ENCODE measurements around the gene PPP3CA. TPM values are rescaled to one million over a fixed set of nuclear protein-coding genes. Genes with fewer than 3 reads are reported as not detected.

Gene PPP3CA
- total and polyA plus RNA-seq, 11 donors = 5.9 to 32.5 (median 19.3) TPM

DNA sequence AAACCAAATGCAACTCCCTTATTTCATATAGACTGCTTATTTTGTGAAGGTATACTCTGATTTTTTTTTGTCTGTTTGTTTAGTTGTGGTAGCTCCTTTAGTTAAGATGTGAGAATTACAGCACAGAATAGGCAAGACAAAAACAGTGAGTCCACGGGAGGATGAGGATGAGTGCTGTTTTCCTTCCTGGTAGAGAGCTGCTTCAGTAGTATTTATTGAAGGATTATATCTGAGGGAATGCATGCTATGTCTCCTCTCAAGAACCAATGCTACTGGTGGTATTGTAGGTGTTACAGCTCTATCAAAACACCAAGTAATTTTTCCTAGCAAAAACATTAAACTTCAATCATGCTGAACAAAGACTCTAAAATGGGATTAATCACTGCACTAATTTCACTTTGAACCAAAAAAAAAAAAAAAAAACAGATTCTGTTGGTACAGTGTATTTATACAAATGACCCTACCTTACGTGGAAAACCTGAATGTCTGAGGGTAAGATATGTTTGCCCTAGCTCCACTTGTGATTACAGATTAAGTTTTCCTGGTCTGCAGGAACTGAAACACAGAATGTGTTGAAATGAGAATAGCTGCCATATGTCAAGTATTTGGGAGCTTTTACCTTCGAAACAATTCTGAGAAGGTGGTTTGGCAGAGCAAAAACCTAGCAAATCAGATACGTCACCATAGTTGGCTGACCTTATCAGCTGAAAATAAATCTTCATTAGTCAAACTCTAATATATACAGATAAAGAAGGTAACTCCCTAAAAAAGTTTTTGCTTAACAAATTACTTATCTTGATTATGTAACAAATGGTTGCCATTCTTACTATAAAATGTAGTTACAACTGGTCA lies 40.3 kb downstream of the PPP3CA start:
- no peak for ATAC-seq
- H3K4me1 ChIP-seq = peaks cover 0 to 44% (median 11%) of the 10 kb centered on the region in 12 donors
- TF ChIP-seq POLR2A (IDR thresholded peaks at IDR 0.05) = no peak
- TF ChIP-seq, protein P1, sequence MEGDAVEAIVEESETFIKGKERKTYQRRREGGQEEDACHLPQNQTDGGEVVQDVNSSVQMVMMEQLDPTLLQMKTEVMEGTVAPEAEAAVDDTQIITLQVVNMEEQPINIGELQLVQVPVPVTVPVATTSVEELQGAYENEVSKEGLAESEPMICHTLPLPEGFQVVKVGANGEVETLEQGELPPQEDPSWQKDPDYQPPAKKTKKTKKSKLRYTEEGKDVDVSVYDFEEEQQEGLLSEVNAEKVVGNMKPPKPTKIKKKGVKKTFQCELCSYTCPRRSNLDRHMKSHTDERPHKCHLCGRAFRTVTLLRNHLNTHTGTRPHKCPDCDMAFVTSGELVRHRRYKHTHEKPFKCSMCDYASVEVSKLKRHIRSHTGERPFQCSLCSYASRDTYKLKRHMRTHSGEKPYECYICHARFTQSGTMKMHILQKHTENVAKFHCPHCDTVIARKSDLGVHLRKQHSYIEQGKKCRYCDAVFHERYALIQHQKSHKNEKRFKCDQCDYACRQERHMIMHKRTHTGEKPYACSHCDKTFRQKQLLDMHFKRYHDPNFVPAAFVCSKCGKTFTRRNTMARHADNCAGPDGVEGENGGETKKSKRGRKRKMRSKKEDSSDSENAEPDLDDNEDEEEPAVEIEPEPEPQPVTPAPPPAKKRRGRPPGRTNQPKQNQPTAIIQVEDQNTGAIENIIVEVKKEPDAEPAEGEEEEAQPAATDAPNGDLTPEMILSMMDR (IDR thresholded peaks at IDR 0.05) = no peak
- intact Hi-C loops (cut with DNase I) = no loop called here
- no peaks in the 10 kb centered on the region for H3K9me3 ChIP-seq
- DNase-seq = no peak
- WGBS, 4 donors = 53 to 63% (median 60%) methylated on average over 4 of the region's 4 CpGs
- H3K27me3 ChIP-seq = no peaks in the 10 kb centered on the region
- no peaks in the 10 kb centered on the region for H3K36me3 ChIP-seq
- no peak overlapping the region for H3K4me3 ChIP-seq
- no peak overlapping the region for H3K27ac ChIP-seq

DNA sequence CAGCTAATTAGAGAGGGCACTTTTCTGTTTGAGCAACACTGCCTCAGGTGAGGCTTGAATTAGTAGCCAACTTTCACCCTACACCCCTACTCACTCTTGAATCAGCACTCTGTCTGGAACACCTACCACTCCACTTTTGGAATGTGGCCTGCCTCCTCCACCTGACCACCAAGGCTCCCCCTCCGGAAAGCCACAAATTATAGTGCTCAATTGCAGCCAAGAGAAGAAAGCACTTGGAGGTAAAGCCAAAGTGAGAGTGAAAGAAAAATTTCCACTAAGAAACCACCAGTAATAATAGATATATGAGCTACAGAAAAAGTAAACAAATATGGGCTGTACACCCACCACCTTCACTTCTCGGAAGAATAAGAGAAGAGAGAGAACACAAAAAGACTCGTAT lies 41.1 kb downstream of the PPP3CA start:
- H3K4me3 ChIP-seq = no peak overlapping the region

DNA sequence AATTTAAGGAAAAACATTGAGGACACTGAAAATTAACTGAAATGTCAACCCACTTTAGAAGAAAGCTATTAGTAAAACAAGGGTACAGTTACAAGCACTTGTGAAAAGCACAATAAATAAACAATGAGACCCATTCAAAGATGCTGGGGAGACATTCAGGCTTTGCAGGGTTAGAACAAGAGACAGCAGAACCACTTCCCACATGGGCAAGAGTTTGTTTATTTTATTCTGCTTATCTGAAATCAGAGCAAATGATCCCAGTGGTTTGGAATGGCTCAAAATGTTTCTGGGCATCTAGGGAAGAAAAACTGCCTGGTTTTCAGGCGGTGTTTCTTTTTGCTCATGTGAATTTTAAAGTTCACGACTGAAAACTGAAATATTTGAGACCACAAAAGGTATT lies 42.4 kb downstream of the PPP3CA start:
- DNase-seq = no peak
- 67 to 81% (median 77%) methylated on average over 2 of the region's 2 CpGs for WGBS, 4 donors
- H3K27ac ChIP-seq = no peak overlapping the region
- no peak overlapping the region for H3K4me3 ChIP-seq
- ATAC-seq = no peak
- H3K9me3 ChIP-seq = no peaks in the 10 kb centered on the region
- TF ChIP-seq POLR2A (IDR thresholded peaks at IDR 0.05) = no peak
- TF ChIP-seq, protein P1 (IDR thresholded peaks at IDR 0.05) = no peak
- intact Hi-C loops (cut with DNase I) = no loop called here
- peaks cover 0 to 44% (median 11%) of the 10 kb centered on the region in 12 donors for H3K4me1 ChIP-seq
- no peaks in the 10 kb centered on the region for H3K36me3 ChIP-seq
- no peaks in the 10 kb centered on the region for H3K27me3 ChIP-seq

More for the DNA sequence above, 41.1 kb downstream of the PPP3CA start:
- WGBS, 4 donors = 75 to 84% (median 78%) methylated on average over 3 of the region's 3 CpGs
- no peaks in the 10 kb centered on the region for H3K27me3 ChIP-seq
- ATAC-seq (no peak), DNase-seq (no peak)
- TF ChIP-seq, protein P1 (IDR thresholded peaks at IDR 0.05) = no peak
- TF ChIP-seq POLR2A (IDR thresholded peaks at IDR 0.05) = no peak
- no peaks in the 10 kb centered on the region for H3K36me3 ChIP-seq
- peaks cover 0 to 44% (median 11%) of the 10 kb centered on the region in 12 donors for H3K4me1 ChIP-seq
- intact Hi-C loops (cut with DNase I) = no loop called here
- H3K9me3 ChIP-seq = no peaks in the 10 kb centered on the region
- no peak overlapping the region for H3K27ac ChIP-seq

DNA sequence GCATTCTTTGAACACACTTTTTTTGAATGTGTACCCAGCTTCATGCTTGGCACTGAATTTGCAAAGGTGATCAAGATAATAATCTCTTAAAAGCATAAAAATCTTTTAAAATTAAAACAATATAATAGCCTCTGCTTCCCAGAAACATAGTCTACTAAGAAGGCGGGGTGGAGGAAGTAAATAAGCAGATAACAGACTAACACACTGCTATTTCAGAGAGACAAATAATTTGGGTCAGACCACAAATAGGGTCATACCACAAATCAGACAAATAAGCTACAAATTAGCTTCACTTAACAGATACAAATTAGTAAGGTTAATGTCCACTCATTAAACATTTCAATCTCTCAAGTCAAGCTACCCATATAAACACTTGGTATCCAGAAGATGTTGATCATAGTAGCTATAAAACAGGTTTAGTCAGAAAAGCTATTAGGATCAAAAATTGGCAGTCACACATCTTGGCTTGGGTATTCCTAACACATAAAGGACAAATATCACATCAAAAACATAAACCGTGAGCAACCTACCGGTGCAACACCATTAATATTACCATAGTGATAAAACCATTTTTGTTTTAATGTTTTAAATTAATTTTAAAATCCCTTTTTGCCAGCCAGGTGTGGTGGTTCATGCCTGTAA lies 47.3 kb downstream of the PPP3CA start:
- DNase-seq = no peak
- Histone ChIP-seq H3K36me3 (no peaks in the 10 kb centered on the region), H3K4me3 (no peak overlapping the region), H3K4me1 (peaks cover 0 to 24% (median 3%) of the 10 kb centered on the region in 12 donors), H3K9me3 (no peaks in the 10 kb centered on the region), H3K27ac (no peak overlapping the region), H3K27me3 (no peaks in the 10 kb centered on the region)
- TF ChIP-seq, protein P1 (IDR thresholded peaks at IDR 0.05) = no peak
- no peak for TF ChIP-seq POLR2A (IDR thresholded peaks at IDR 0.05)
- ATAC-seq = no peak
- WGBS, 4 donors = 81 to 92% (median 89%) methylated on average over 3 of the region's 3 CpGs
- intact Hi-C loops (cut with DNase I) = loop anchor here in 1 of 10 donors (10.0 kb wide), 1 partner anchor 45 kb away; the partner anchor contains the start of gene PPP3CA
